HEK293T (cell line): ENCODE data around the gene LYPD6B.

Experiments
- BHLHE40 ChIP-seq: fragments of 450-650 bp; IDR thresholded peaks from 2 replicates; pipeline ENCODE4 v1.6.1; 2016; ENCODE audit warnings: mild to moderate bottlenecking, moderate library complexity, borderline replicate concordance
- ELF4 ChIP-seq: fragments of 450-650 bp; IDR thresholded peaks from 2 replicates; pipeline ENCODE4 v1.6.1; 2017; ENCODE audit warnings: antibody characterized with exemption
- FOXK2 ChIP-seq: fragments of 450-650 bp; IDR thresholded peaks from 2 replicates; pipeline ENCODE4 v1.6.1; 2016; ENCODE audit warnings: mild to moderate bottlenecking
- FOXM1 ChIP-seq: fragments of 450-650 bp; IDR thresholded peaks from 2 replicates; pipeline ENCODE4 v1.6.1; 2017; ENCODE audit warnings: mild to moderate bottlenecking, borderline replicate concordance
- HDGF ChIP-seq: fragments of 450-650 bp; IDR thresholded peaks from 2 replicates; pipeline ENCODE4 v1.6.1; 2017; ENCODE audit warnings: antibody characterized with exemption, borderline replicate concordance
- LEF1 ChIP-seq: fragments of 450-650 bp; IDR thresholded peaks from 2 replicates; pipeline ENCODE4 v1.6.1; 2017; ENCODE audit warnings: mild to moderate bottlenecking, borderline replicate concordance
- PKNOX1 ChIP-seq: fragments of 450-650 bp; IDR thresholded peaks from 2 replicates; pipeline ENCODE4 v1.6.1; 2016
- SP1 ChIP-seq: fragments of 450-650 bp; IDR thresholded peaks from 2 replicates; pipeline ENCODE4 v1.6.1; 2017
- SUZ12 ChIP-seq: fragments of 450-650 bp; IDR thresholded peaks from 2 replicates; pipeline ENCODE4 v1.6.1; 2016; ENCODE audit warnings: mild to moderate bottlenecking
- ZNF384 ChIP-seq: fragments of 450-650 bp; IDR thresholded peaks from 2 replicates; pipeline ENCODE4 v1.6.1; 2016

DNA sequence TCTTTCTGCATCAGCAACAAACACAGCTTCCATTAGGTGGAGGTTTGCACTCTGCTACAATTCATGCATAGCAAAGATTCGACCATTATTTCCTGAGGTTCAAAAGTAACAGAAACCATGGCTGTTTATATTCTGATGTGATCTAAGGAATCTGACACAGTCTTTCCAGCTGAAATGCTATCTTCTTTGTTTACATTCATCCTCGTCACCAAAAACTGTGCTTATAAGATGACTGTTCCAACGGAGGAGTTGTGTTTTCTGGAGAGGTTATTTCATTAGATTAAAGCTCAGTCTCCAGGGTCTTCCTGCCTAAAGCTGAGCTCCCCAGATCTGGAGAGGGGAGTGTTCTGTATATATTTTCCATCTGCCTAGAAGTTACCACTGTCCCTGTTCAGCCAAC lies 45.1 kb upstream of the LYPD6B start:
- no peak for TF ChIP-seq SP1
- TF ChIP-seq ELF4 = no peak
- no peak for TF ChIP-seq FOXM1
- TF ChIP-seq SUZ12 = no peak
- TF ChIP-seq FOXK2 = no peak
- no peak for TF ChIP-seq BHLHE40
- TF ChIP-seq LEF1 = no peak
- TF ChIP-seq HDGF = no peak
- no peak for TF ChIP-seq ZNF384
- TF ChIP-seq PKNOX1 = no peak
